ENCODE data around the gene HSD17B8.
"Not testable (repeated sequence)": the region's sequence is repeated elsewhere in the genome, so short reads cannot be mapped to it uniquely, and the experiment has no call there.

HSD17B8 gene

DNA sequence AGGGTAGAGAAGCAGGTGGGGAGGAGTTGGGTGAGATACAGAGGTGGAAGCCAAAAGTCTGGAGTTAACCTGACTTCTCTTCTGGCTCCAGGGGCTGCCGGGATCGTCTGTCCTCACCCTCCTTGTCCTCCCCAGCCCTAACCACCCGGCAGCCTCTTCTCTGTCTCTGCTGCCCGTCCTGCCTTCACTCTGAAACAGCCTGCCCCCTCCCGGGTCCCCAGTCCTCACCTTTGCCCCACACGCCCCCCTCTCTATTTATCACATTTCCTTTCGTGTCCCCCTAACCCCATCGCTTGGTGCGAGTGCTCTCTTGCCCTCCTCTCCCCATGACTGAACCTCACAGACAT is 9.5 kb downstream of the HSD17B8 start:
- peaks cover 2 to 26% (median 13%) of the 10 kb centered on the region in 4 experiments for H3K36me3 ChIP-seq (ENCODE audit: control insufficient read depth in 4 of 4, insufficient read depth in 4 of 4, low read length in 3 of 4)
- H3K4me1 ChIP-seq (ENCODE audit: control extremely low read depth in 1 of 4, control insufficient read depth in 4 of 4, insufficient read depth in 4 of 4, low read length in 3 of 4), result peaks cover 6 to 21% (median 19%) of the 10 kb centered on the region in 4 experiments
- CTCF ChIA-PET, result no interaction called here
- no peaks in the 10 kb centered on the region for H3K9me3 ChIP-seq (ENCODE audit: control extremely low read depth in 1 of 5, control insufficient read depth in 4 of 5, insufficient read depth in 2 of 5, low read depth in 1 of 5, low read length in 4 of 5)
- no peak for DNase-seq
- WGBS (ENCODE audit: insufficient coverage), result 2% methylated on average over 6 of the region's 9 CpGs
- peaks cover 0 to 2% (median 0%) of the 10 kb centered on the region in 5 experiments for H3K27me3 ChIP-seq (replicated peaks in 2 of 5; ENCODE audit: control insufficient read depth in 4 of 5, insufficient read depth in 5 of 5, low read length in 4 of 5)
- H3K27ac ChIP-seq (ENCODE audit: insufficient read depth in 1 of 2, low read depth in 1 of 2, low read length in 2 of 2, poor library complexity in 1 of 2, severe bottlenecking in 2 of 2), result no peak overlapping the region
- H3K4me3 ChIP-seq (ENCODE audit: control insufficient read depth in 1 of 7, extremely low read depth in 1 of 7, insufficient read depth in 4 of 7, low read depth in 2 of 7, low read length in 6 of 7), result peak overlapping the region in 6 of 7 experiments; percentile 59 to 78 (median 68)
- POLR2A ChIA-PET, result no interaction called here

DNA sequence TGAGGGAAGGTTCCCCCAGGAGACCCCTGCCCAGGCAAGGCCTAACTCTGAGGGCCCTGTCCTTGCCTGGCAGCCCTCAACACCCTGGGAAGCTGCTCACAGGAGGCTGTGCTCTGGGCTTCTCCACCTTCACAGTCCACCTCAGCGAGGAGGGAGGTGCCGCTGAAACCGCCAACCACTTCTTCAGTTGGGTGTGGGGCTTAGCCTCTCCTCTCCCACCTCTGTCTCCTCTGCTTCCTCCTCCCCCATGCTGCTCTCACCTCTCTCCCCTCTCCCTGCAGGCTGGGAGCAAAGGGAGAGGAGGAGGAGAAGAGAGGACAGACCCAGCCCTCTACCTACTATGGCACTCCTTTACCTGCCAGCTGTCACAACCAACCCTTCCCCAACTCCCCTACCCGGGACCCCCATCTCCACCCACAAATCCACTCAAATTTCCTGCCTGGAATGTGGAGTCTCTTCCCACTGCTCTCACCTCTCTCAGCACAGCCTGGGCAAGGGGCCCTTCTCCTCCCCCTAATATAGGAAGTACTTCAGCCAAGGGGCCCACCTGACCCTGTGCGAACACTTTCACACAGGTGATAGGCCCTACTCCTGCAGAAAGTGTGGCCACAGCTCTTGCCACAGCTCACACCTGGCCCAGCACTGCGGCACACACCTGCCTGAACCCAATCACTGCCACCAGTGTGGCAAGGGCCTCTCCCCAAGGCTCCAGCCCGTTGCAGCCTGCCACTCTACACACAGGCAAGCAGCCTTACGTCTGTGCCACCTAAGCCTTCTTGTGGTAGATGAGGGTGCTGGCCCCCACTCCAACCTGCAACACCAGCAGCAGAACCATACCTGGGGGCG is 11.0 kb downstream of the HSD17B8 start:
- CTCF ChIA-PET, result interaction anchor here (1.3 kb wide), 1 partner anchor 89 kb away, joined by 3 read pairs; no protein-coding TSS in a partner anchor
- POLR2A ChIA-PET, result no interaction called here
- WGBS (ENCODE audit: insufficient coverage), result 100% methylated on average over 4 of the region's 9 CpGs

DNA sequence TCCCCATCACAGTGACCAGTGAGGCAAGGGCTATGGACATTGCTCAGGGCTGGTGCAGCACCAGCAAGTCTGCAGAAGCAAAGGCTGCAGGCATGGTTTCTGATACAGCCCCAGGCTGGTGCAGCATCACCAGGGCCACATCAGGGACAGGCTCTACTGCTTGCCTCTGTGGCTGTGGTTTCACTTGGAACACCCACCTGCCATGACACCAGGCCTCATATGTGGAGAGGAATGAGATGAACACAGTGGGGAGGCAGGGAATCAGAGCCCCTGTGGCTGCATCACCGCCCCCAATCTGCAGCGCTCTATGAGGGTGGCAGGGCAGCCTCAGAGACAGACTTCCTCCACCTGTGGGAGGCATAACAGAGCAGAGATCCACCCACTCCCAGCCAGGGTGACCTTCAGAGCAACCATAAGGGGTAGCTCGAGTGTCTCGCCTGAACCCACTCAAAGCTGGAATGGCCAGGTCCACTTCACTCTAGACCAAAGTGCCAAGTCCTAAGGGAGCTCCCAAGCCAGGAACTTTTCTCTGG is 11.7 kb downstream of the HSD17B8 start:
- DNase-seq, result no peak
- Histone ChIP-seq H3K4me1 (ENCODE audit: control extremely low read depth in 1 of 4, control insufficient read depth in 4 of 4, insufficient read depth in 4 of 4, low read length in 3 of 4) (peaks cover 4 to 18% (median 16%) of the 10 kb centered on the region in 4 experiments), H3K9me3 (ENCODE audit: control extremely low read depth in 1 of 5, control insufficient read depth in 4 of 5, insufficient read depth in 2 of 5, low read depth in 1 of 5, low read length in 4 of 5) (no peaks in the 10 kb centered on the region), H3K27ac (ENCODE audit: insufficient read depth in 1 of 2, low read depth in 1 of 2, low read length in 2 of 2, poor library complexity in 1 of 2, severe bottlenecking in 2 of 2) (no peak overlapping the region), H3K27me3 (replicated peaks in 2 of 5; ENCODE audit: control insufficient read depth in 4 of 5, insufficient read depth in 5 of 5, low read length in 4 of 5) (peaks cover 0 to 2% (median 0%) of the 10 kb centered on the region in 5 experiments), H3K4me3 (ENCODE audit: control insufficient read depth in 1 of 7, extremely low read depth in 1 of 7, insufficient read depth in 4 of 7, low read depth in 2 of 7, low read length in 6 of 7) (no peak overlapping the region), H3K36me3 (ENCODE audit: control insufficient read depth in 4 of 4, insufficient read depth in 4 of 4, low read length in 3 of 4) (peaks cover 0 to 11% (median 3%) of the 10 kb centered on the region in 4 experiments)
- ChIA-PET POLR2A (interaction anchor here (0.6 kb wide), 1 partner anchor 18 kb away, joined by 3 read pairs; no protein-coding TSS in a partner anchor), CTCF (interaction anchor here (1.3 kb wide), 1 partner anchor 90 kb away, joined by 3 read pairs; no protein-coding TSS in a partner anchor)
- 100% methylated on average over 3 of the region's 4 CpGs for WGBS (ENCODE audit: insufficient coverage)

More for the DNA sequence above, 11.0 kb downstream of the HSD17B8 start:
- peaks cover 2 to 16% (median 5%) of the 10 kb centered on the region in 4 experiments for H3K36me3 ChIP-seq (ENCODE audit: control insufficient read depth in 4 of 4, insufficient read depth in 4 of 4, low read length in 3 of 4)
- DNase-seq, result no peak
- H3K9me3 ChIP-seq (ENCODE audit: control extremely low read depth in 1 of 5, control insufficient read depth in 4 of 5, insufficient read depth in 2 of 5, low read depth in 1 of 5, low read length in 4 of 5), result no peaks in the 10 kb centered on the region
- peaks cover 4 to 18% (median 16%) of the 10 kb centered on the region in 4 experiments for H3K4me1 ChIP-seq (ENCODE audit: control extremely low read depth in 1 of 4, control insufficient read depth in 4 of 4, insufficient read depth in 4 of 4, low read length in 3 of 4)
- H3K27ac ChIP-seq (ENCODE audit: insufficient read depth in 1 of 2, low read depth in 1 of 2, low read length in 2 of 2, poor library complexity in 1 of 2, severe bottlenecking in 2 of 2), result no peak overlapping the region
- H3K4me3 ChIP-seq (ENCODE audit: control insufficient read depth in 1 of 7, extremely low read depth in 1 of 7, insufficient read depth in 4 of 7, low read depth in 2 of 7, low read length in 6 of 7), result no peak overlapping the region
- peaks cover 0 to 2% (median 0%) of the 10 kb centered on the region in 5 experiments for H3K27me3 ChIP-seq (replicated peaks in 2 of 5; ENCODE audit: control insufficient read depth in 4 of 5, insufficient read depth in 5 of 5, low read length in 4 of 5)

DNA sequence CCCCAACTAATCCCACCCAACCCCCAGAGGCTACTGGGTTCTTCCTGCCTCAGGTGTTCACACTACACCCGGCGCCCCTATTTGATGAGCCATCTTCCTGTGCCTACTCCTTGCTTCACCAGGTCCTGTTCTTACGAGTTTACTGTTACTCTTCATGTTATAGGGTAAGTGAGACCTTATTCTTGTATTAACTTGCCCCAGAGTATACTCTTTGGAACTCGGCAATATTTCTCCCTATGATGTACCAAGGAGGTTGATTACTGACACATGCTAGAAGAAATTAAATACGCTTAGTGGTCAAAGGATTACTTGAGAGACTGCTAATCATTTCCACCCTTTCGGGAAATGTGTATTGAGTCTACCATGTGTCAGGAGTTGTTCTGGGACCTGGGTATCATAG is 12.8 kb downstream of the HSD17B8 start:
- ChIA-PET CTCF (no interaction called here), POLR2A (no interaction called here)
- no peak for DNase-seq
- H3K4me3 ChIP-seq (ENCODE audit: control insufficient read depth in 1 of 7, extremely low read depth in 1 of 7, insufficient read depth in 4 of 7, low read depth in 2 of 7, low read length in 6 of 7), result no peak overlapping the region
- no peaks in the 10 kb centered on the region for H3K9me3 ChIP-seq (ENCODE audit: control extremely low read depth in 1 of 5, control insufficient read depth in 4 of 5, insufficient read depth in 2 of 5, low read depth in 1 of 5, low read length in 4 of 5)
- H3K36me3 ChIP-seq (ENCODE audit: control insufficient read depth in 4 of 4, insufficient read depth in 4 of 4, low read length in 3 of 4), result peaks cover 0 to 1% (median under 1%) of the 10 kb centered on the region in 4 experiments
- H3K27ac ChIP-seq (ENCODE audit: insufficient read depth in 1 of 2, low read depth in 1 of 2, low read length in 2 of 2, poor library complexity in 1 of 2, severe bottlenecking in 2 of 2), result no peak overlapping the region
- WGBS (ENCODE audit: insufficient coverage), result 100% methylated on average over 4 of the region's 6 CpGs
- peaks cover 4 to 18% (median 16%) of the 10 kb centered on the region in 4 experiments for H3K4me1 ChIP-seq (ENCODE audit: control extremely low read depth in 1 of 4, control insufficient read depth in 4 of 4, insufficient read depth in 4 of 4, low read length in 3 of 4)
- peaks cover 0 to 3% (median 0%) of the 10 kb centered on the region in 5 experiments for H3K27me3 ChIP-seq (replicated peaks in 2 of 5; ENCODE audit: control insufficient read depth in 4 of 5, insufficient read depth in 5 of 5, low read length in 4 of 5)

DNA sequence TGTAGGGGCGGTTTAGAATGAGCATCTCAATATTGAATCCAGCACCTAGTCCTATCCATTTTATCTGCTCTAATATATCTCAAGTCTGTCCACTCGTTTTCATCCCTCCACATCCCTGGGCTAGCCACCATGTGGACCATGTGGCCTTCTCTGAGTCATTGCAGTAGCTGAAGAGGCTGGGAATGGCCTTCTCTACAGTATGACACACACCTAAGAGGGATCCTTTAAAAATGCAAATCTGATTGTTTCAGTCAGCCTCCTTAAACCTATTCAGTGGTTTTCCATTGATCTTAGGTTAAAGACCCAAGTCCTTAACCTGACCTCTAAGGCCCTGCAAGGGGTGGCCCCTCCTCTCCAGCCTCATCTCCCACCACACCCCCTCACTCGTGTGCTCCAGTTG is 13.2 kb downstream of the HSD17B8 start:
- ChIA-PET CTCF (interaction anchor here (1.3 kb wide), 1 partner anchor 28 kb away, joined by 3 read pairs; no protein-coding TSS in a partner anchor), POLR2A (no interaction called here)
- H3K36me3 ChIP-seq (ENCODE audit: control insufficient read depth in 4 of 4, insufficient read depth in 4 of 4, low read length in 3 of 4), result no peaks in the 10 kb centered on the region
- no peak for DNase-seq
- WGBS (ENCODE audit: insufficient coverage), result 91% methylated on average over 1 of the region's 3 CpGs
- no peak overlapping the region for H3K4me3 ChIP-seq (ENCODE audit: control insufficient read depth in 1 of 7, extremely low read depth in 1 of 7, insufficient read depth in 4 of 7, low read depth in 2 of 7, low read length in 6 of 7)
- H3K4me1 ChIP-seq (ENCODE audit: control extremely low read depth in 1 of 4, control insufficient read depth in 4 of 4, insufficient read depth in 4 of 4, low read length in 3 of 4), result peaks cover 3 to 16% (median 14%) of the 10 kb centered on the region in 4 experiments
- no peak overlapping the region for H3K27ac ChIP-seq (ENCODE audit: insufficient read depth in 1 of 2, low read depth in 1 of 2, low read length in 2 of 2, poor library complexity in 1 of 2, severe bottlenecking in 2 of 2)
- no peaks in the 10 kb centered on the region for H3K9me3 ChIP-seq (ENCODE audit: control extremely low read depth in 1 of 5, control insufficient read depth in 4 of 5, insufficient read depth in 2 of 5, low read depth in 1 of 5, low read length in 4 of 5)
- peaks cover 0 to 3% (median 2%) of the 10 kb centered on the region in 5 experiments for H3K27me3 ChIP-seq (replicated peaks in 2 of 5; ENCODE audit: control insufficient read depth in 4 of 5, insufficient read depth in 5 of 5, low read length in 4 of 5)

DNA sequence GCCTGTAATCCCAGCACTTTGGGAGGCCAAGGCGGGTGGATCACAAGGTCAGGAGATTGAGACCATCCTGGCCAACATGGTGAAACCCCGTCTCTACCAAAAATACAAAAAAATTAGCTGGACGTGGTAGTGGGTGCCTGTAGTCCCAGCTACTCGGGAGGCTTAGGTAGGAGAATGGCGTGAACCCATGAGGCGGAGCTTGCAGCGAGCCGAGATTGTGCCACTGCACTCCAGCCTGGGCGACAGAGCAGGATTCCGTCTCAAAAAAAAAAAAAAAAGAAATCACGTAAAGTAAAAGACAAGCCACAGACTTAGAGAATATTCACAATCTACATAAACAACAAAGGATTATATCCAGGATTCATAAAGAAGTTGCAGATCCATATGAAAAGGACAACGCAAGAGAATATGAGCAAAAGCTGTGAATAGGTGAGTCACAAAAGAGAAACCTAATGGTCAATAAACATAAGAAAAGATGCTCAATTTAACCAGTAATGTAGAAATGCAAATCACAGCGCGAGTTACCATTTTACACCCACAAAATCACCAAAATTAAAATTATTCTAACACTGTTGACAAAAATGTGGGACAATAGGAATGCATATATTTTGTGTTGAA is 22.2 kb downstream of the HSD17B8 start:
- CTCF ChIA-PET; POLR2A ChIA-PET; H3K4me1 ChIP-seq (ENCODE audit: control extremely low read depth in 1 of 4, control insufficient read depth in 4 of 4, insufficient read depth in 4 of 4, low read length in 3 of 4); H3K36me3 ChIP-seq (ENCODE audit: control insufficient read depth in 4 of 4, insufficient read depth in 4 of 4, low read length in 3 of 4); H3K9me3 ChIP-seq (ENCODE audit: control extremely low read depth in 1 of 5, control insufficient read depth in 4 of 5, insufficient read depth in 2 of 5, low read depth in 1 of 5, low read length in 4 of 5); DNase-seq; H3K27ac ChIP-seq (ENCODE audit: insufficient read depth in 1 of 2, low read depth in 1 of 2, low read length in 2 of 2, poor library complexity in 1 of 2, severe bottlenecking in 2 of 2); H3K4me3 ChIP-seq (ENCODE audit: control insufficient read depth in 1 of 7, extremely low read depth in 1 of 7, insufficient read depth in 4 of 7, low read depth in 2 of 7, low read length in 6 of 7): not testable (repeated sequence)
- WGBS (ENCODE audit: insufficient coverage), result 54% methylated on average over 6 of the region's 14 CpGs
- peaks cover 0 to 11% (median 5%) of the 10 kb centered on the region in 5 experiments for H3K27me3 ChIP-seq (replicated peaks in 2 of 5; ENCODE audit: control insufficient read depth in 4 of 5, insufficient read depth in 5 of 5, low read length in 4 of 5)
